ENCODE data around the gene SPSB1.
"Not testable (repeated sequence)": the region's sequence is repeated elsewhere in the genome, so short reads cannot be mapped to it uniquely, and the experiment has no call there.

SPSB1 gene

DNA sequence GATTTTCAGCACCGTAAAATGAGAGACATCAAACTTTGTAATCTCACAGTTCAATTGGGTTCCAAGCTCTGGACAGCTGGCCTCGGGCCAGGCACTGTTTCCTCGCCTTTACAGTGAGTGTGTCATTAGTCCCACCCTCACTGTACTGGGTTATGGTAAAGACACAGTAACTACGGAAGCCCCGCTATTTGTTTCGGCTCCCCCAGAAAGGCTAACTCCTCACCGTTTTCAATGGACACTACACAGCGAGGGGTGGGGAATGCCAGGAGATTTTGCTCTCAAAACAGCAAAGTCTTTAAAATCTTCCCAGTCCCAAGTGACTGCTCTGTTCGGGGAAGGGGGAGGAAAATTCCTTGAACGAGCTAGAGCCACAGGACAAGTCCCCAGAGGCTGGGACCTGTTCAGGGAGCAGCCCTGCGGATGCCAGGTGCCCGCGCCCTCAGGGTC, 757 bp upstream of the SPSB1 start:
- H3K9me3 ChIP-seq, result peaks cover 11% of the 10 kb centered on the region
- H3K4me3 ChIP-seq, result peak overlapping the region; percentile 41
- no peaks in the 10 kb centered on the region for H3K27me3 ChIP-seq (ENCODE audit: low read depth)
- in situ Hi-C loops (cut with MboI; ENCODE audit: low sequenced_read_pairs), result no loop called here
- DNase-seq (ENCODE audit: low spot score in 2 of 2), result peak in 1 of 2 experiments; percentile 43
- H3K36me3 ChIP-seq (replicated peaks), result no peaks in the 10 kb centered on the region
- H3K4me1 ChIP-seq, result peaks cover 8% of the 10 kb centered on the region

DNA sequence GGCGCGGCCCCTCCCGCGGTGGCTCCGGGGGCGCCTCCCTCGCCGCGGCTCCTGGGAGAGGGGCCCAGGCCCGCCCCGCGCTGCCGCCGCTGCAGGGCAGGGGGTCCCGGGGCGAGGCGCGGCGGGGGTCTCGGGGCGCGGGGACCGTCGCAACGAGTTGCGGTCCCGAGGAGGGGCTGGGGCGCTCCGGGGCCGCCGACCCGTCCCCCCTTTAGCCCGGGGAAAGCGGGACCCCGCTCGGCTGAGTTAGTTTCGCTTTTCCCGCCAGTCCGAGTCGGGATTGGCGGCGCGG, 493 bp downstream of the SPSB1 start:
- peaks cover 9% of the 10 kb centered on the region for H3K9me3 ChIP-seq
- no peak for DNase-seq (ENCODE audit: low spot score in 2 of 2)
- in situ Hi-C loops (cut with MboI; ENCODE audit: low sequenced_read_pairs), result no loop called here
- H3K27me3 ChIP-seq (ENCODE audit: low read depth), result no peaks in the 10 kb centered on the region
- no peaks in the 10 kb centered on the region for H3K36me3 ChIP-seq (replicated peaks)
- peaks cover 8% of the 10 kb centered on the region for H3K4me1 ChIP-seq
- peak overlapping the region; percentile 63 for H3K4me3 ChIP-seq

DNA sequence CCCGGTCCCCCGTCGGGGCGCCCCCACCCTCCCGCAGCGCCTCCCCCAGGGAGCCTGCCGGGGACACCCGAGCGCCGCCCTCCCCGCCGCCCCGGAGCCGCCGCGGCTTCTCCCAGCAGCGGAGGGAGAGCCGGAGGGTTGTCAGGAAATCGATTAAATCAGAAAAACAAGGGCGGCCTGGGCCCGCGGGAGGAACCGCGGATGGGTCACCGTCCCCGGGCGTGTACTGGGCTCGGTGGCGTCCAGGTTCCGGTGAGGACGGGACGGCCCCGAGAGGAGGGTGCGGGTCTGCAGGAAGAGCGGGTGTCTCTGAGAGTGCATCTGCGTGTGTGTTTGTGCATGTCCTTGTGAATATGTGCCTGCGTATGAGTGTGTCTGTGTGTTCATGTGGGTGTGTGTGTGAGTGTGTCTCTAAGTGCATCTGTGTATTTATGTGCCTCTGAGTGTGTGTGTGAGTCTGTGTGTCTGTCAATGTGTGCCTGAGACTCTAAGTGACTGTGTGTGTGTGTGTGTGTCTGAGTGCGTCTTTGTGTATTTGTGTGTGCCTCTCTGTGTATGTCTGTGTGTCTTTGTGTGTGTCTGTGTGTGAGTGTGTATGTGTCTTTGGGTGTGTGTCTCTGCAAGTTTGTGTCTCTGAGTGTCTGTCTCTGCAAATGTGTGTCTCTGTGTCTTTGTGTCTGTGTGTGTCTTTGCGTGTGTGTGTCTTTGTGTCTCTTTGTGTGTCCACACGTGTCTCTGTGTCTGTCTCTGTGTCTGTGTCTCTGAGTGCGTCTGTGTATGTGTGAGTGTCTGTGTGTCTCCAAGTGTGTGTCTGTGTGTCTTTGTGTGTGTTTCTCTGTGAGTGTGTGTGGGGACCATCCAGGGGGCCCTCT, 1.1 kb downstream of the SPSB1 start:
- H3K4me3 ChIP-seq, result peak overlapping the region; percentile 63
- H3K4me1 ChIP-seq, result peaks cover 8% of the 10 kb centered on the region
- H3K27me3 ChIP-seq (ENCODE audit: low read depth), result no peaks in the 10 kb centered on the region
- peak in 1 of 2 experiments; percentile 40 for DNase-seq (ENCODE audit: low spot score in 2 of 2)
- no peaks in the 10 kb centered on the region for H3K36me3 ChIP-seq (replicated peaks)
- H3K9me3 ChIP-seq, result peaks cover 3% of the 10 kb centered on the region; the same call in 1 of the 2 replicates
- in situ Hi-C loops (cut with MboI; ENCODE audit: low sequenced_read_pairs), result no loop called here

DNA sequence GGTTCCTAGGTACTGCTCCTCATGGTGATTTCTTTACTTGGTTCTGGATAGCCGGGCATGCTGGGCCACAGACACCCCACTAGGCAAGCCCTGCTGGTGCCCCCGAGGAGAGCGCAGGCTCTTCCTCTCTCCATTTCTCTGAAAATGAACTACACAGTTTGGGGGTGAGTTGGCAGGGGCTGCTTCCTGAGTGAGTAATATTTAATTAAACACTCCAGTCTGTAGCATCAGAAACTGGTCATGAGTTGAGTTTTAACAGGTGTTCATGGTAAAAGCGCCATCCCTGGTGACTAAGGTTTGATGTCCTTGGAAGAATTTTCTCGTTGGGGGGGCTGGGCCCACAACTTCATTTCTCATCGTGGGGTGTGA, 1.7 kb downstream of the SPSB1 start:
- peak overlapping the region; percentile 63 for H3K4me3 ChIP-seq
- H3K9me3 ChIP-seq, result no peaks in the 10 kb centered on the region
- peaks cover 8% of the 10 kb centered on the region for H3K4me1 ChIP-seq
- in situ Hi-C loops (cut with MboI; ENCODE audit: low sequenced_read_pairs), result no loop called here
- H3K27me3 ChIP-seq (ENCODE audit: low read depth), result no peaks in the 10 kb centered on the region
- no peaks in the 10 kb centered on the region for H3K36me3 ChIP-seq (replicated peaks)
- DNase-seq (ENCODE audit: low spot score in 2 of 2), result no peak

DNA sequence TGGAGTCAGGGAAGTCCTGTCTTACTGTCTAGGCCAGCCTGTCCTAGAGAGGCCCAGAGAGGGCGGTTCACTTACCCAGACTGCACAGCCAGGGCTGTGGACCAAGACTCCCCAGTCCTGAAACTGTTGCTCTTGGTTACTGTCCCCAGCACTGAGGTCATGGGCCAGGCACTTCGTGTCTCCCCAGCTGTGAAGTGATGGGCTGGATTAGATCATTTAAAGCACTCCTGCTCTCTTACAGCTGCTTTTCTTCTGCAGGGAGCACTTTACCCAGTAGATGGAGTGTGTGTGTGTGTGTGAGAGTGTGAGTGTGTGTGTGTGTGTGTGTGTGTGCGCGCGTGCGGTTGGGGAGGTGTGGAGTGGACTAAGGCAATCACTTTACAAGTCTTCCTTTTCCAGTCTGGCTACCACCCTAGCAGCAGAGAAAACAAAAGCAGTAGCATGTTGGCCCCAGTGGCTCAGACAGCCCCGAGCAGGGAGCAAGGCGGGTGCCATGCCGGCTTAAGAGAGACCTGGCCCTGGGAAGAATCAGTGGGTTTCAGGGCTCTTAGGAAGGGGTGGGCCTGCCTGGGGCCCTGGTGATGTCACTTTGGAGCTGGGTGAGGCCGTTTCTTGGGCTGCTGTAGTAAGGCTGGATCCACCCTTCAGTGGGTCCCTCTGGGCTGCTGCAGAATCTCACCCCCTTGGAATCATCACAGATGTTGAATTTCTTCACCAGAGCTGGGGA, 2.4 kb downstream of the SPSB1 start:
- Histone ChIP-seq H3K4me1 (peaks cover 8% of the 10 kb centered on the region), H3K9me3 (no peaks in the 10 kb centered on the region), H3K27me3 (ENCODE audit: low read depth) (no peaks in the 10 kb centered on the region), H3K4me3 (no peak overlapping the region), H3K36me3 (replicated peaks) (no peaks in the 10 kb centered on the region)
- peak in 1 of 2 experiments; percentile 43 for DNase-seq (ENCODE audit: low spot score in 2 of 2)
- in situ Hi-C loops (cut with MboI; ENCODE audit: low sequenced_read_pairs), result no loop called here

DNA sequence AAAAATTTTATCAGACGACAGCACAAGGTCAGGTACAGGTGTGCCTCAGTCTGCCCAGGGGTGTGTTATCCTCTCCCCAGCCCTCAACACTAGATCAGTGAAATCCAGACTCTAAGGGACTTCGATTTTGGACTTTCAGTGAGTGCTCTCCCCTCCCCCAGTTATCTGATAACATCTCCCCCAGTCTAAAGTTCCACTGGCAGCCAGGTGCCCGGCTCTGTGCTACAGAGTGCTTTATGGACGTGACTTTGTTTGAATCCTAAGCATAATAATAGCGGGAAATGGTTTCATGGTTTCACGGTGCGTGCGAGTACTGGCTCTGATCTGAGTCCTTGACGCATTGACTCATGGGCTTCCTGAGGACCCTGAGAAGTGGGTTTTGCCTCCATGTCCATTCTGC, 3.2 kb downstream of the SPSB1 start:
- Histone ChIP-seq H3K4me3 (no peak overlapping the region), H3K27me3 (ENCODE audit: low read depth) (no peaks in the 10 kb centered on the region), H3K36me3 (replicated peaks) (no peaks in the 10 kb centered on the region), H3K4me1 (peaks cover 8% of the 10 kb centered on the region), H3K9me3 (no peaks in the 10 kb centered on the region)
- in situ Hi-C loops (cut with MboI; ENCODE audit: low sequenced_read_pairs), result no loop called here
- DNase-seq (ENCODE audit: low spot score in 2 of 2), result no peak

DNA sequence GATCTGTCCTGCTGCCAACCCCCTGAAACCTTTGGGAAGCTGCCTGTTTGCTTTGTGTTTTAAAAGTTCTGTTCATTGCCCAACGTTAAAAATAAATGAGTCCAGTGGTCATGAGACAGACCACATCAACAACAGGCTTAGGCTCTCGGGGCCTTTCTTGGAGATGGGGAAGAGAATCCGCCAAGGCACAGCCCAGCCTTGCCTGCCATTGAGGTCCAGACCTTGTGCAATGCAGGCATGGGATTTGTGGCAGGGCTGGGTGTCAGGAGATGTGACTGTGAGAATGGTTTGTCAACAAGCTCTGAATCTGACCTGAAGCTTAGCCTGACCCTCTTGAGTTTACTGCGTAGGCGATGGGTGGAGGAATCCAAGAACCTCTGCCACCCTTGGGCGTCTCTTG, 4.2 kb downstream of the SPSB1 start:
- no peaks in the 10 kb centered on the region for H3K27me3 ChIP-seq (ENCODE audit: low read depth)
- no peaks in the 10 kb centered on the region for H3K36me3 ChIP-seq (replicated peaks)
- no peak for DNase-seq (ENCODE audit: low spot score in 2 of 2)
- in situ Hi-C loops (cut with MboI; ENCODE audit: low sequenced_read_pairs), result no loop called here
- peaks cover 6% of the 10 kb centered on the region for H3K4me1 ChIP-seq
- H3K9me3 ChIP-seq, result no peaks in the 10 kb centered on the region
- no peak overlapping the region for H3K4me3 ChIP-seq

DNA sequence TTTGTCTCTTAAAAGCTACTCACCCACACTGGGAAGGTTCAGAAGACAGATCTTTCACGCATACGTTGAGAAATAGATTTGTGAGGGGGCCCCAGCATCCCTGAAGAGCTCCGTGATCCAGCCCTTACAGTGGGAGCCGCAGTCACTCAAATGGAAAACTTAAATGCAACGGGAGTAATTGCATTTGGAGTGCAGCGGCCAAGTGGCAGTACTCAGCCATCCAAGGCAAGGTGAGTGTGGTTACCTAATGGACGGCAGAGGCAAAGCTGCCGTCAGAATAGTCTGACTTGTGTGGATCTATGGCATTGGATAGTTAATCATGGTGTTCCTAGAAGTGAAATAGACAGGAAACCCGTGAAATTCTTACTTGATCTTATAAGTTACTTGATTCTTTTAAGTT, 5.1 kb downstream of the SPSB1 start:
- Histone ChIP-seq H3K4me1 (no peaks in the 10 kb centered on the region), H3K9me3 (no peaks in the 10 kb centered on the region), H3K4me3 (no peak overlapping the region), H3K36me3 (replicated peaks) (no peaks in the 10 kb centered on the region), H3K27me3 (ENCODE audit: low read depth) (no peaks in the 10 kb centered on the region)
- DNase-seq (ENCODE audit: low spot score in 2 of 2), result no peak
- in situ Hi-C loops (cut with MboI; ENCODE audit: low sequenced_read_pairs), result no loop called here

DNA sequence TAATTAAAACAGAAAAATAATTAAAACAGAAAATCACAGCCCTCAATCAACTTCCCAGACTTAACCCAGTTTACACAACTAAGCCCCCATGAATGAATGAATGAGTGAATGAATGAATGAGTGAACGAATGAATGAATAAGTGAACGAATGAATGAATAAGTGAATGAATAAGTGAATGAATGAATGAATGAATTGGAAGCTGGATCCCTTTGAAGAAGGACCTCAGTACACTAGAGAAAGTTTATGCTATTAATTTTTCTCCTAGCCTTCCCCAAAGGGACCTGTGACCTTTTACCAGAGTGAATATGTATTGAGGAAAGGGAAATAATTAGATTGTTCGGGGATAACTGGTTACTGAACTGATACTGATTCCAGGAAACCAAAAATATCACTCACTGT, 5.6 kb downstream of the SPSB1 start:
- in situ Hi-C loops (cut with MboI; ENCODE audit: low sequenced_read_pairs), result no loop called here
- Histone ChIP-seq H3K9me3 (no peaks in the 10 kb centered on the region), H3K27me3 (ENCODE audit: low read depth) (no peaks in the 10 kb centered on the region), H3K4me3 (no peak overlapping the region), H3K4me1 (no peaks in the 10 kb centered on the region; the same call in 1 of the 2 replicates), H3K36me3 (replicated peaks) (no peaks in the 10 kb centered on the region)
- DNase-seq (ENCODE audit: low spot score in 2 of 2), result no peak

DNA sequence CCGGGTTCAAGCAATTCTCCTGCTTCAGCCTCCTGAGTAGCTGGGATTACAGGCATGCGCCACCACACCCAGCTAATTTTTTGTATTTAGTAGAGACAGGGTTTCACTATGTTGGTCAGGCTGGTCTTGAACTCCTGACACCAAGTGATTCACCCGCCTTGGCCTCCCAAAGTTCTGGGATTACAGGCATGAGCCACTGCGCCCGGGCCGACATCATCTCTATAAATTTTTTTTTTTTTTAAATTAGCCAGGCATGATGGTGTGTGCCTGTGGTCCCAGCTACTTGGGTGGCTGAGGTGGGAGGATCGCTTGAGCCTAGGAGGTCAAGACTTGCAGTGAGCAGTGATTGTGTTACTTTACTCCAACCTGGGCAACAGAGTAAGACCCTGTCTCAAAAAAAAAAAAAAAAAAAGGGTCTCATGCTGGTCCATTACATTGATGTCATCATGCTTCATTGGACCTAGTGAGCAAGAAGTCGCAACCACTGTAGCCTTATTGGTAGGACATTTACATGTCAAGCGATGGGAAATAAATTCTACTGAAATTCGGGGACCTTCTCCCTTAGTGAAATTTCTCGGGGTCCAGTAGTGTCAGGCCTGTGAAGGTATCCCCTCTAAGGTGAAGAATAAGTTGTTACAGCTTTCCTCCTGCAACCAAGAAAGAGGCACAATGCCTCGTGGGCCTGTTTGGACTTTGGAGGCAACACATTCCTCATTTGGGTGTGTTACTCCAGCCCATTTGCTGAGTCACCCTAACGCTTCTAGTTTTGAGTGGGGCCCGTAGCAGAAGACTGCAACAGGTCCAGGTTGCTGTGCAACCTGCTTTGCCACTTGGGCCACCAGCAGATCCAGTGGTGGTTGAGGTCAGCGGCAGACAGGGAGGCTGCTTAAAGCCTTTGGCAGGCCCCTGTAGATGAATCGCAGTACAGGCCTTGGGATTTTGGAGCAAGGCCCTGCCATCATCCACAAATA, 7.2 kb downstream of the SPSB1 start:
- H3K36me3 ChIP-seq (replicated peaks); H3K4me1 ChIP-seq; H3K9me3 ChIP-seq; H3K27me3 ChIP-seq (ENCODE audit: low read depth); in situ Hi-C loops (cut with MboI; ENCODE audit: low sequenced_read_pairs); DNase-seq (ENCODE audit: low spot score in 2 of 2); H3K4me3 ChIP-seq: not testable (repeated sequence)

DNA sequence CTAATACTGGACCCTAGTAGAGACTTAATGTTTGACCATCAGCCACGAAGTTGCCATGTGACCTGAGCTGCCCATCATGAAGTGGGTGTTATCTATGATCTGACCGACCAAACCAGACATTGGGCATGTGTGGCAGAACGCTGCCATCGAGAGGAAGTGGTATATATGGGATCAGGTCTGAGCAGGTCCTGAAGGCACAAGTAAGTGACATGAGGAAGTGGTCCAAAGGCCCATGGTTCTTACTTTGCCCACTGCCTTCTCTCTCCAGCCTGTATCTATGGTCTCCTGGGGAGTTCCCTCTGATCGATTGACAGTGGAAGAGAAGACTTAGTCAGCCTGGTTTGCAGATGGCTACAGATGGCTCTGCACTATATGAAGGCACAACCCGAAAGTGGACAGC, 7.9 kb downstream of the SPSB1 start:
- DNase-seq (ENCODE audit: low spot score in 2 of 2), result no peak
- no peaks in the 10 kb centered on the region for H3K27me3 ChIP-seq (ENCODE audit: low read depth)
- H3K9me3 ChIP-seq, result no peaks in the 10 kb centered on the region
- H3K36me3 ChIP-seq (replicated peaks), result no peaks in the 10 kb centered on the region
- no peak overlapping the region for H3K4me3 ChIP-seq
- in situ Hi-C loops (cut with MboI; ENCODE audit: low sequenced_read_pairs), result no loop called here
- no peaks in the 10 kb centered on the region; the same call in 1 of the 2 replicates for H3K4me1 ChIP-seq

DNA sequence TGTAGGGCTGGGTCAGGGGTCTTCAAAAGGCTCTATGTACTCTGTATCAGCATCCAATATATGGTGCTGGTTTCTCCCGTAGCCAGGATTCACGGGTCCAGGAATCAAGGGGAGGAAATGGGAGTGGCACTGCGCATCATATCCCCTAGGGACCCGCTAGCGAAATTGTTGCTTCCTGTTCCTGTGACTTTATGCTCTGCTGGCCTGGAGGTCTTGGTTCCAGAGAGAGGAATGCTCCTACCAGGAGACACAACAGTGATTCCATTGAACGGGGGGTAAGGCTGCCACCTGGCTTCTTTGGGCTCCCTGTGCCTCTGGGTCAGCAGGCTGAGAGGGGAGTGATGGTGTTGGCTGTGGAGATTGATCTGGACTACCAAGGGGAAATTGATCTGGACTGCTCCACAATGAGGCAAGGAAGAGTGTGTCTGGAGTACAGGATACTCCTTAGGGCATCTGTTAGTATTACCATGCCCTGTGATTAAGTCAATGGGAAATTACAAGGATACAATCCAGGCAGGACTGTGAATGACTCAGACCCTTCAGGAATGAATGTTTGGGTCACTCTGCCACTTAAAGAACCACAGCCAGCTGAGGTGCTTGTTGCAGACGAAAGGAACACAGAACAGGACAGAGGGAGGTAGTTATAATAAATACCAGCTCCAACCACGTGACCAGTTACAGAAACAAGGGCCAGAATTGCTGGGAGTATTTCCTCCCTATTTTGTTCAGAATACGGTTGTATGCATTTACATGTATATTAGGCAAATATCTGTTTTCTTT, 10.2 kb downstream of the SPSB1 start:
- DNase-seq (ENCODE audit: low spot score in 2 of 2), result no peak
- Histone ChIP-seq H3K36me3 (replicated peaks) (no peaks in the 10 kb centered on the region), H3K27me3 (ENCODE audit: low read depth) (no peaks in the 10 kb centered on the region), H3K4me3 (no peak overlapping the region), H3K4me1 (no peaks in the 10 kb centered on the region; the same call in 1 of the 2 replicates), H3K9me3 (no peaks in the 10 kb centered on the region)
- in situ Hi-C loops (cut with MboI; ENCODE audit: low sequenced_read_pairs), result no loop called here

DNA sequence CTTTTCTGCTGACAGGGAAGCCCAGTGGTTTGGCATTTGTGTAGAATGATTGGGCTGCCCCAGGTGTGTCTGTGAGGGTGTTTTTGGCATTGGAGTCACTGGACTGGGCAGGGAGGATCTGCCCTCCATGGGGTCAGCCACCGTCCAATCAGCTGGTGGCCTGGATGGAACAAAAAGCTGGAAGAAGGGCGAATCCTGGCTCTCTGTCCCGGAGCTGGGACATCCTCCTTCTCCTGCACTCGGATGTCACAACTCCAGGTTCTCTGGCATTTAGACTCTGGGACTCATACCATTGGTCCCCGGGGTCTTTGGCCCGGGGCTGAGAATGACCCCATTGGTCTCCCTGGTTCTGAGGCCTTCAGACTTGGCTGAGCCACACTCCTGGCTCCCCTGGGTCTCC, 11.2 kb downstream of the SPSB1 start:
- Histone ChIP-seq H3K9me3 (no peaks in the 10 kb centered on the region), H3K27me3 (ENCODE audit: low read depth) (no peaks in the 10 kb centered on the region), H3K4me3 (no peak overlapping the region), H3K4me1 (no peaks in the 10 kb centered on the region; the same call in 1 of the 2 replicates), H3K36me3 (replicated peaks) (no peaks in the 10 kb centered on the region)
- in situ Hi-C loops (cut with MboI; ENCODE audit: low sequenced_read_pairs), result no loop called here
- DNase-seq (ENCODE audit: low spot score in 2 of 2), result no peak
